HCT116 (cell line): ENCODE measurements around the gene TMEM168. TPM values are rescaled to one million over a fixed set of nuclear protein-coding genes. Genes with fewer than 3 reads are reported as not detected.

Experiments
- ATAC-seq: fragments of 200-7000 bp; cut with Tn5 transposase; 2 replicates; pipeline ENCODE4 v1.9.1; 2020; ENCODE audit warnings: mild to moderate bottlenecking, moderate library complexity
- BruUV-seq: library from RNA; stranded (reverse); fragments of 400-500 nt; replicated peaks from 2 replicates; lab custom pipeline; 2021; lab: Mats Ljungman, UMichigan
- CTCF ChIA-PET: fragments of 300-600 bp; sonication (Branson Sonifier 250); formaldehyde crosslinking; loops from one replicate; lab custom pipeline; 2021; ENCODE audit warnings: antibody characterized with exemption; lab: Charles Lee
- POLR2A ChIA-PET: fragments of 300-600, 350-600 bp; sonication (Branson Sonifier 250); formaldehyde crosslinking; loops from one replicate; lab custom pipeline; 2021; ENCODE audit warnings: antibody characterized with exemption; lab: Charles Lee
- RAD21 ChIA-PET, 2 experiments: fragments of 300-600 bp; sonication (Branson Sonifier 250); formaldehyde crosslinking; loops; one replicate each; lab custom pipeline; 2023; ENCODE audit warnings: low total read pairs in 2 of 2; ENCODE audit not compliant: uncharacterized antibody in 2 of 2, unreplicated experiment in 2 of 2, low non-redundant PET in 1 of 2; lab: Charles Lee
- DNase-seq: peaks from one replicate; pipeline ENCODE4 v3.0.0-alpha.2; 2010; ENCODE audit warnings: low read depth, low spot score
- H2AFZ ChIP-seq: fragments of 200-600 bp; shearing (Covaris generic), sonication (generic); 2 replicates; pipeline ENCODE4 v1.6.1; 2017; ENCODE audit warnings: low read depth, mixed run types, mixed read lengths, antibody characterized with exemption, low read length; ENCODE audit not compliant: poor library complexity, severe bottlenecking
- H3K27ac ChIP-seq: 2 replicates; pipeline ENCODE4 v1.5.1; 2012; ENCODE audit warnings: low read depth, low read length
- H3K27me3 ChIP-seq: fragments of 200-600 bp; sonication (generic); 2 replicates; pipeline ENCODE4 v1.6.1; 2016; ENCODE audit warnings: mixed run types, low read length, mixed read lengths; ENCODE audit not compliant: insufficient read depth
- H3K36me3 ChIP-seq, 2 experiments: fragments of 200-500 bp in 1 of 2; fragments of 200-600 bp in 1 of 2; sonication (Bioruptor generic) in 1 of 2; sonication (generic) in 1 of 2; 2 replicates each; pipeline versions ENCODE4 v1.5.1 to v1.6.1; 2014 to 2016; ENCODE audit warnings: low read length in 2 of 2, inconsistent platforms in 1 of 2, mixed read lengths in 1 of 2, mixed run types in 1 of 2; ENCODE audit not compliant: insufficient read depth in 2 of 2, control insufficient read depth in 1 of 2
- H3K4me1 ChIP-seq, 2 experiments: fragments of 200-600 bp in 1 of 2; sonication (generic) in 1 of 2; 2 replicates each; pipeline versions ENCODE4 v1.5.1 to v1.6.1; 2012 to 2017; ENCODE audit warnings: low read length in 2 of 2, inconsistent platforms in 1 of 2, mild to moderate bottlenecking in 1 of 2, mixed read lengths in 1 of 2, mixed run types in 1 of 2, moderate library complexity in 1 of 2; ENCODE audit not compliant: insufficient read depth in 2 of 2, control insufficient read depth in 1 of 2
- H3K4me2 ChIP-seq: fragments of 200-600 bp; sonication (generic); 2 replicates; pipeline ENCODE4 v1.6.1; 2017; ENCODE audit warnings: mixed run types, low read length, mixed read lengths
- H3K4me3 ChIP-seq, 2 experiments: fragments of 200-600 bp in 1 of 2; sonication (generic) in 1 of 2; replicated peaks in 1 of 2; 2 replicates each; pipeline ENCODE4 v1.5.1; 2011 to 2016; ENCODE audit warnings: low read length in 2 of 2, control low read depth in 1 of 2, low read depth in 1 of 2, mild to moderate bottlenecking in 1 of 2, mixed read lengths in 1 of 2, mixed run types in 1 of 2
- H3K79me2 ChIP-seq: fragments of 200-600 bp; sonication (generic); 2 replicates; pipeline ENCODE4 v1.6.1; 2017; ENCODE audit warnings: mild to moderate bottlenecking, mixed run types, low read length, moderate library complexity, mixed read lengths; ENCODE audit not compliant: insufficient read depth
- H3K9ac ChIP-seq: fragments of 200-600 bp; sonication (generic); 2 replicates; pipeline ENCODE4 v1.6.1; 2016; ENCODE audit warnings: low read length, mixed read lengths
- H3K9me2 ChIP-seq: fragments of 200-600 bp; sonication (generic), shearing (Covaris generic); 2 replicates; pipeline ENCODE4 v1.6.1; 2017; ENCODE audit warnings: mixed run types, mild to moderate bottlenecking, moderate library complexity; ENCODE audit not compliant: insufficient read depth
- H3K9me3 ChIP-seq, 2 experiments: fragments of 200-500 bp in 1 of 2; fragments of 200-600 bp in 1 of 2; sonication (Bioruptor generic) in 1 of 2; sonication (generic) in 1 of 2; 2 replicates each; pipeline ENCODE4 v1.6.1; 2014 to 2017; ENCODE audit warnings: low read length in 2 of 2, mixed read lengths in 2 of 2, inconsistent platforms in 1 of 2, low read depth in 1 of 2, mild to moderate bottlenecking in 1 of 2, mixed run types in 1 of 2, moderate library complexity in 1 of 2; ENCODE audit not compliant: control insufficient read depth in 1 of 2, insufficient read depth in 1 of 2
- H4K20me1 ChIP-seq: fragments of 200-600 bp; sonication (generic), shearing (Covaris generic); 2 replicates; pipeline ENCODE4 v1.6.1; 2017; ENCODE audit warnings: mixed run types, mild to moderate bottlenecking, moderate library complexity; ENCODE audit not compliant: insufficient read depth
- ATF3 ChIP-seq: IDR thresholded peaks from 2 replicates; pipeline ENCODE4 v1.6.1; 2012
- CBX3 ChIP-seq: IDR thresholded peaks from 2 replicates; pipeline ENCODE4 v1.6.1; 2012; ENCODE audit warnings: low read depth
- EGR1 ChIP-seq: IDR thresholded peaks from 2 replicates; pipeline ENCODE4 v1.6.1; 2012; ENCODE audit warnings: low read depth
- ELF1 ChIP-seq: IDR thresholded peaks from 2 replicates; pipeline ENCODE4 v1.6.1; 2012; ENCODE audit warnings: low read depth, borderline replicate concordance
- EZH2phosphoT487 ChIP-seq: fragments of 200-600 bp; IDR thresholded peaks from 2 replicates; pipeline ENCODE4 v1.6.1; 2018; ENCODE audit warnings: antibody characterized with exemption, borderline replicate concordance
- FOSL1 ChIP-seq: IDR thresholded peaks from 2 replicates; pipeline ENCODE4 v1.6.1; 2012; ENCODE audit warnings: low read depth
- JUND ChIP-seq: IDR thresholded peaks from 2 replicates; pipeline ENCODE4 v1.6.1; 2012
- POLR2A ChIP-seq: IDR thresholded peaks from 2 replicates; pipeline ENCODE4 v1.7.0; 2011; ENCODE audit warnings: borderline replicate concordance; ENCODE audit not compliant: insufficient read depth, insufficient read length; ENCODE audit errors: extremely low read depth
- POLR2AphosphoS5 ChIP-seq: IDR thresholded peaks from 2 replicates; pipeline ENCODE4 v1.6.1; 2011; ENCODE audit warnings: mild to moderate bottlenecking, low read depth, low read length, moderate library complexity
- REST ChIP-seq: IDR thresholded peaks from 2 replicates; pipeline ENCODE4 v1.6.1; 2012; ENCODE audit warnings: low read depth
- SIN3A ChIP-seq: IDR thresholded peaks from 2 replicates; pipeline ENCODE4 v1.6.1; 2012; ENCODE audit warnings: low read depth
- SP1 ChIP-seq: IDR thresholded peaks from 2 replicates; pipeline ENCODE4 v1.6.1; 2012; ENCODE audit warnings: low read depth
- SRF ChIP-seq: IDR thresholded peaks from 2 replicates; pipeline ENCODE4 v1.6.1; 2012; ENCODE audit warnings: low read depth
- TCF7L2 ChIP-seq: IDR thresholded peaks from 2 replicates; pipeline ENCODE4 v1.7.0; 2011; ENCODE audit warnings: borderline replicate concordance, inconsistent platforms; ENCODE audit not compliant: insufficient read depth, insufficient read length; ENCODE audit errors: extremely low read depth
- YY1 ChIP-seq: IDR thresholded peaks from 2 replicates; pipeline ENCODE4 v1.6.1; 2011; ENCODE audit warnings: low read length, low read depth, moderate library complexity, mild to moderate bottlenecking; ENCODE audit not compliant: insufficient replicate concordance; ENCODE audit errors: extremely low read depth
- ZBTB33 ChIP-seq: IDR thresholded peaks from 2 replicates; pipeline ENCODE4 v1.6.1; 2011; ENCODE audit warnings: mild to moderate bottlenecking, low read length, moderate library complexity; ENCODE audit not compliant: insufficient replicate concordance; ENCODE audit errors: extremely low read depth
- ZNF274 ChIP-seq: fragments of 200-500 bp; sonication (Bioruptor generic); IDR thresholded peaks from 2 replicates; pipeline ENCODE4 v1.6.1; 2014; ENCODE audit warnings: mild to moderate bottlenecking, low read depth, low read length, inconsistent platforms
- intact Hi-C: fragments of 100-400 bp; cut with micrococcal nuclease; formaldehyde crosslinking; loops from 2 replicates; pipeline ENCODE4 v1.10.0; 2022
- total RNA-seq: library from RNA; stranded (reverse); gene quantifications from one replicate; pipeline ENCODE4 v1.2.1, GENCODE V29; 2021; ENCODE audit not compliant: unreplicated experiment

TMEM168 gene
- total RNA-seq, 1 experiment from 2014 or later = 16.5 TPM

GRCh38 chr7:112790586-112791003 is 402 bp upstream of the TMEM168 start:
- H3K36me3 ChIP-seq = no peaks in the 10 kb centered on the region
- no peaks in the 10 kb centered on the region for H3K27me3 ChIP-seq
- peaks cover 33% of the 10 kb centered on the region for H3K79me2 ChIP-seq
- no TSS peak for BruUV-seq
- peak overlapping the region; percentile 95 for H2AFZ ChIP-seq
- H3K9ac ChIP-seq = peak overlapping the region; percentile 79
- peak overlapping the region; percentile 75 to 92 for H3K4me3 ChIP-seq
- H3K4me2 ChIP-seq = peak overlapping the region; percentile 98
- 0 out of 2 replicates have a peak, but pooled peaks cover 4% of the 10 kb centered on the region for H3K9me2 ChIP-seq
- intact Hi-C loops = no loop called here
- ChIA-PET CTCF (no interaction called here), RAD21 (interaction anchor here in 1 of 2 experiments (0.5 kb wide), 1 partner anchor 18 kb away, joined by 4 read pairs; no protein-coding TSS in a partner anchor), POLR2A (interaction anchor here (1.6 kb wide), 1 partner anchor 9 kb away, joined by 5 read pairs; no protein-coding TSS in a partner anchor)
- H4K20me1 ChIP-seq = no peaks in the 10 kb centered on the region
- H3K9me3 ChIP-seq = no peaks in the 10 kb centered on the region
- TF ChIP-seq SP1 (no peak), EZH2phosphoT487 (no peak), SIN3A (no peak), CBX3 (no peak), ATF3 (no peak), ZBTB33 (no peak), SRF (no peak), EGR1 (no peak), JUND (no peak), POLR2AphosphoS5 (no peak), POLR2A (no peak), ELF1 (no peak), YY1 (no peak), ZNF274 (no peak), REST (no peak), FOSL1 (no peak), TCF7L2 (no peak)
- peak overlapping the region; percentile 81; the same call in 1 of the 2 replicates for H3K27ac ChIP-seq
- no peak for DNase-seq
- ATAC-seq = no peak
- peaks cover 4 to 13% of the 10 kb centered on the region in 2 experiments; a peak in 2 of 4 replicates for H3K4me1 ChIP-seq
